ENCODE results near the gene KARS1.

DNA sequence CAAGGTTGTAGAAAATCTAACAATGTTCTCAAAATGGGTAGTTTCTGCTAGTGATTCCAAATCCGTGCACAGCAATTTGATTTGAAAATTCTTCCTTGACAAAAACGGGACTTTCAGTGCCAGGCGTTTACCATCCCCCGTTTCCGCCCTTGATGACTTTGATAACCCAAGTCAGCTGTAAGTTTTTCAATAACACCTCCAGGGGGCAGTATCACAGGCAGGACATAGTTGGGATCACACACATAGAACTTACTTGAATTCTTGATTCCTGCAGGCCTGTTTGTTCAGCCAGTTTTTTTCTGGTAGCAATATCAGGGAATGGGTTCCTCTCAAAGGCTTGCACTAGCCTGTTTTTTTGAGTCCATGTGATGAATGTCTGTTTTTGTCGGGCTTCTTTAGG, 48.2 kb upstream of the KARS1 start:
- TF ChIP-seq EZH2phosphoT487 (IDR thresholded peaks at IDR 0.05; ENCODE audit: insufficient read depth, low read depth) (no peak), EZH2 (IDR thresholded peaks at IDR 0.05; ENCODE audit: insufficient read depth, poor library complexity, severe bottlenecking) (no peak)

All from GM23248 (cell line).